Measurements from ENCODE around the gene MXRA8. TPM values are rescaled to one million over a fixed set of nuclear protein-coding genes. Genes with fewer than 3 reads are reported as not detected.
"Not testable (repeated sequence)": the region's sequence is repeated elsewhere in the genome, so short reads cannot be mapped to it uniquely, and the experiment has no call there.

The MXRA8 gene
- total RNA-seq, result 106 and 165 TPM in 2 replicates

GRCh38 chr1:1358433-1359271, at the start of gene MXRA8:
MXRA8 (minus strand) TSS chr1:1358555; CDS start chr1:1358504, 51 bp downstream.
- DNase-seq (ENCODE audit: low read depth), result no peak
- Histone ChIP-seq H3K27me3 (ENCODE audit: control insufficient read depth, insufficient read depth, low read length) (peaks cover 13% of the 10 kb centered on the region), H3K36me3 (ENCODE audit: control insufficient read depth, insufficient read depth, low read length) (peaks cover 1% of the 10 kb centered on the region), H3K4me3 (ENCODE audit: low read depth, low read length) (peak within 1 kb of the TSS; percentile 44)
- no peak for TF ChIP-seq CTCF (IDR thresholded peaks at IDR 0.05; ENCODE audit: insufficient read depth, low read length, poor library complexity, severe bottlenecking)

- Histone ChIP-seq H3K36me3 (ENCODE audit: control insufficient read depth, insufficient read depth, low read length) (peaks cover 2% of the 10 kb centered on the region), H3K4me3 (ENCODE audit: low read depth, low read length) (peak overlapping the region; percentile 86), H3K27me3 (ENCODE audit: control insufficient read depth, insufficient read depth, low read length) (no peaks in the 10 kb centered on the region)
- no peak for DNase-seq (ENCODE audit: low read depth)
- no peak for TF ChIP-seq CTCF (IDR thresholded peaks at IDR 0.05; ENCODE audit: insufficient read depth, low read length, poor library complexity, severe bottlenecking)
These were observed 49.4 kb upstream of the MXRA8 start for GRCh38 chr1:1407636-1408318.

- DNase-seq (ENCODE audit: low read depth), result peak; percentile 58
- H3K4me3 ChIP-seq (ENCODE audit: low read depth, low read length), result peak within 1 kb of the TSS; percentile 86
- H3K27me3 ChIP-seq (ENCODE audit: control insufficient read depth, insufficient read depth, low read length), result no peaks in the 10 kb centered on the region
- peaks cover 2% of the 10 kb centered on the region for H3K36me3 ChIP-seq (ENCODE audit: control insufficient read depth, insufficient read depth, low read length)
- TF ChIP-seq CTCF (IDR thresholded peaks at IDR 0.05; ENCODE audit: insufficient read depth, low read length, poor library complexity, severe bottlenecking), result no peak
These were observed 48.7 kb upstream of the MXRA8 start, which contains the start of gene MRPL20 for GRCh38 chr1:1406821-1407635. MRPL20 (minus strand) TSS chr1:1407293; CDS start chr1:1407217, 76 bp downstream.

GRCh38 chr1:1406101-1406820, 47.9 kb upstream of the MXRA8 start:
- DNase-seq (ENCODE audit: low read depth), result no peak
- H3K27me3 ChIP-seq (ENCODE audit: control insufficient read depth, insufficient read depth, low read length), result no peaks in the 10 kb centered on the region
- no peak for TF ChIP-seq CTCF (IDR thresholded peaks at IDR 0.05; ENCODE audit: insufficient read depth, low read length, poor library complexity, severe bottlenecking)
- peaks cover 5% of the 10 kb centered on the region for H3K36me3 ChIP-seq (ENCODE audit: control insufficient read depth, insufficient read depth, low read length)
- peak overlapping the region; percentile 86 for H3K4me3 ChIP-seq (ENCODE audit: low read depth, low read length)

GRCh38 chr1:1403653-1404052, 45.3 kb upstream of the MXRA8 start:
- no peak for DNase-seq (ENCODE audit: low read depth)
- H3K27me3 ChIP-seq (ENCODE audit: control insufficient read depth, insufficient read depth, low read length), result no peaks in the 10 kb centered on the region
- peaks cover 7% of the 10 kb centered on the region for H3K36me3 ChIP-seq (ENCODE audit: control insufficient read depth, insufficient read depth, low read length)

GRCh38 chr1:1402901-1403392, 44.6 kb upstream of the MXRA8 start:
- H3K27me3 ChIP-seq (ENCODE audit: control insufficient read depth, insufficient read depth, low read length); H3K4me3 ChIP-seq (ENCODE audit: low read depth, low read length); H3K36me3 ChIP-seq (ENCODE audit: control insufficient read depth, insufficient read depth, low read length); DNase-seq (ENCODE audit: low read depth): not testable (repeated sequence)

More at GRCh38 chr1:1403653-1404052, 45.3 kb upstream of the MXRA8 start:
- H3K4me3 ChIP-seq (ENCODE audit: low read depth, low read length), result no peak overlapping the region
- no peak for TF ChIP-seq CTCF (IDR thresholded peaks at IDR 0.05; ENCODE audit: insufficient read depth, low read length, poor library complexity, severe bottlenecking)
